Spleen (tissue), 11 donors: Measurements from ENCODE around the gene FAM53B. TPM values are rescaled to one million over a fixed set of nuclear protein-coding genes. Genes with fewer than 3 reads are reported as not detected.

Experiments
- DNase-seq: peaks from one replicate; pipeline ENCODE4 v3.0.0-alpha.2; 2020
- H3K27ac ChIP-seq, 8 donors: fragments of 200-600 bp; sonication (generic) in 7 of 8; 1 replicate in 4 of 8; 2 replicates in 4 of 8; pipeline versions ENCODE4 v1.5.0 to v1.8.0; 2016 to 2021; ENCODE audit warnings: inconsistent platforms in 4 of 8, mild to moderate bottlenecking in 4 of 8, moderate library complexity in 1 of 8
- H3K27me3 ChIP-seq, 7 donors: fragments of 200-600 bp; sonication (generic) in 6 of 7; replicated peaks in 1 of 7; 1 replicate in 4 of 7; 2 replicates in 3 of 7; pipeline versions ENCODE4 v1.5.0 to v1.8.0; 2016 to 2021; ENCODE audit warnings: inconsistent platforms in 3 of 7, mild to moderate bottlenecking in 1 of 7
- H3K36me3 ChIP-seq, 6 donors: fragments of 200-600 bp; sonication (generic) in 5 of 6; 1 replicate in 4 of 6; 2 replicates in 2 of 6; pipeline versions ENCODE4 v1.5.0 to v1.8.0; 2016 to 2021; ENCODE audit warnings: inconsistent platforms in 2 of 6
- H3K4me1 ChIP-seq, 6 donors: fragments of 200-600 bp; sonication (generic) in 5 of 6; 1 replicate in 3 of 6; 2 replicates in 3 of 6; pipeline versions ENCODE4 v1.5.0 to v1.8.0; 2016 to 2021; ENCODE audit warnings: inconsistent platforms in 3 of 6
- H3K4me3 ChIP-seq, 8 donors: fragments of 200-600 bp; sonication (generic) in 7 of 8; 1 replicate in 4 of 8; 2 replicates in 4 of 8; pipeline versions ENCODE4 v1.5.0 to v1.8.0; 2016 to 2021; ENCODE audit warnings: inconsistent platforms in 4 of 8, mild to moderate bottlenecking in 4 of 8, moderate library complexity in 2 of 8
- H3K9me3 ChIP-seq, 8 donors: fragments of 200-600 bp; sonication (generic) in 7 of 8; 1 replicate in 4 of 8; 2 replicates in 4 of 8; pipeline versions ENCODE4 v1.5.0 to v1.8.0; 2016 to 2021; ENCODE audit warnings: inconsistent platforms in 4 of 8
- CTCF ChIP-seq, 11 experiments: fragments of 200-600 bp in 7 of 11; fragments of 450-650 bp in 4 of 11; sonication (generic) in 4 of 11; IDR thresholded peaks in 8 of 11; conservative IDR thresholded peaks in 3 of 11; 1 replicate in 7 of 11; 2 replicates in 4 of 11; pipeline versions ENCODE4 v1.4.0 to v1.8.0; 2016 to 2021; ENCODE audit warnings: antibody characterized with exemption in 11 of 11, inconsistent platforms in 4 of 11, mild to moderate bottlenecking in 1 of 11
- POLR2A ChIP-seq, 3 donors: fragments of 450-650 bp; IDR thresholded peaks; one replicate each; pipeline ENCODE4 v1.5.1; 2017; ENCODE audit warnings: antibody characterized with exemption in 3 of 3, mild to moderate bottlenecking in 1 of 3
- POLR2AphosphoS5 ChIP-seq, 3 donors: sonication (generic); formaldehyde crosslinking; IDR thresholded peaks; one replicate each; pipeline ENCODE4 v1.5.1; 2017; ENCODE audit warnings: antibody characterized with exemption in 3 of 3
- WGBS, 5 donors: extraction: QIAGEN DNeasy Blood & Tissue Kit in 3 of 5; methylation state at CpG; one replicate each; pipeline versions ENCODE4 v1.1.5 to v1.1.7; 2013 to 2018; 5-methylcytosine and 5-hydroxymethylcytosine counted together
- intact Hi-C: fragments of 100-400 bp; cut with DNase I; formaldehyde crosslinking; loops from one replicate; pipeline ENCODE4 v1.15.0; 2023; ENCODE audit warnings: low total_unique reads
- polyA plus RNA-seq, 3 donors: library from polyadenylated mRNA; stranded (reverse); fragments of 200-250 nt; gene quantifications; one replicate each; pipeline ENCODE4 v1.2.1, GENCODE V29; 2013
- total RNA-seq, 7 donors: library from RNA; depleted of rRNA in 3 of 7; stranded (reverse); fragments of >200 nt in 3 of 7; fragmentation: NEBNext Ultra II Directional in 4 of 7; extraction: Animal tissue kit (Norgen Biotek cat#: 25700) in 4 of 7; gene quantifications; one replicate each; pipeline versions ENCODE4 v1.1.0 to v1.2.1, GENCODE V29; 2016 to 2021
- donor health status: healthy with polysubstance abuse.
- donor health status: DM: no; HTN: no; CAD: no; lungs with moderate emphysema.
- donor health status: DM: no; HTN: no; CAD: no.
- donor health status: Bipolar disorder and iron deficiency.
- donor health status: healthy.
- donor health status: DM: no; HTN: no; CAD: no.
- donor health status: DM: yes; HTN: yes; CAD: no.

The FAM53B gene
- total and polyA plus RNA-seq, 10 donors = 13.3 to 94.0 (median 56.2) TPM

DNA sequence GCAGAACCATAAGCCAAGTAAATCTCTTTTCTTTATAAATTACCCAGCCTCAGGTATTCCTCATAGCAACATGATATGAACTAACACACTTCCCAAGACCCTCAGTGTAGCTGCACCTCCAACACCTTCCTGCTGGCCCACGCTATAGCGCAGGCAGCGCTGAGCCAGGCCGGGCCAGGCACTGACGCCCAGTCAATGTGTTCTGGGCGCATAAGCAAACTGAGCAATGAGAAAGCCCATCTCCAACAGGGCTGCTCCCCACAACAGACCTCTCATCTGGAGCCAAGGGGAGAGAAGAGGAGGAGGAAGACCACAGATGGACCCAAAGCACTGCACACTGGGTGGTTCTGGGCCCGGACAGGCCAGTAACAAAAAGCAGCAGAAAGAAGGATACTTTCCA lies 40.8 kb downstream of the FAM53B start:
- DNase-seq = peak; percentile 72
- Histone ChIP-seq H3K4me3 (no peak overlapping the region), H3K9me3 (no peaks in the 10 kb centered on the region), H3K36me3 (peaks cover 0 to 62% (median 15%) of the 10 kb centered on the region in 6 donors), H3K27ac (peak overlapping the region; percentile 71 to 95 (median 86)), H3K4me1 (peaks cover 97 to 100% (median 100%) of the 10 kb centered on the region in 6 donors), H3K27me3 (no peaks in the 10 kb centered on the region)
- intact Hi-C loops = no loop called here
- TF ChIP-seq POLR2AphosphoS5 (IDR thresholded peaks at IDR 0.05) (no peak), CTCF (IDR thresholded peaks at IDR 0.05 in 8 of 11, conservative IDR thresholded peaks at IDR 0.05 in 3 of 11) (no peak), POLR2A (IDR thresholded peaks at IDR 0.05) (no peak)
- WGBS, 5 donors = 74 to 91% (median 88%) methylated on average over 7 of the region's 7 CpGs

DNA sequence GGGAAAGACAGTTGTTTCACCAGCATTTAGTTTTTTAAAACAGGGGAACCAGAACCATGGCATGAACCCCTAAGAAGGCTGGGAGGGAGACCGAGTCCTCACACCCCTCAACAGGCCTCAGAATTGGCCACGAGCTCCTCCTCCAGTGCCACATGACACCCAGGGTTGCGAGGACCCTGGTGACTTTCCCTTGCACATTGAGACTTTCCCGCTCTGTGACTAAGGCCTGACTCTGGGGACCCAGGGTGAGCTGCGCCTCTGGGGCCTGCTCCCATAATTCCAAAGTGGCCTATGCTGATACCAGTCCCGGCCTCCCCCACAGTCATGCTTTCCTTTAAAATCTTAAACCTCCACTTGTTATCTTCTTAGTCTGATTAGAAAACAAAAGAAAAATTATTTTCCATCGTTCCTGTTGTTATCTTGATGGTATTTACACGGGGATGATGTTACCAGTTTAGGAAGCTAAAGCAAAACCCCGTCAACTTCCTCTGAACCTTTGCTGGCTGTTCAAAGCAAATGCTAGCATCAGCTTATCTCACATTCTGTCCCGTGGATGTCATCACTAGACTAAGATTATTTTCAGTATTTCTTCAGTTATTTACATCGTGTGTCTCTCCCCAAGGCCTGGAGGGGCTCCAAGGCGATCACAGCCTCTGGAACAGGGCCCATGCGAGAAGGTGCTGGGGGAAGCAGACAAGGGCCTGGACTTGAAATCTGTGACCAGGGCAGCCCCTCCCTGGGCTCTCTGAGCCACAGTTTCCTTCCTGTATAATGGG lies 42.1 kb downstream of the FAM53B start:
- H3K4me3 ChIP-seq = peak overlapping the region in 1 of 8 donors; percentile 16
- TF ChIP-seq POLR2AphosphoS5 (IDR thresholded peaks at IDR 0.05) (peak in 2 of 3 donors; percentile 46 to 52), POLR2A (IDR thresholded peaks at IDR 0.05) (no peak), CTCF (IDR thresholded peaks at IDR 0.05 in 8 of 11, conservative IDR thresholded peaks at IDR 0.05 in 3 of 11) (no peak)
- WGBS, 5 donors = 32 to 38% (median 35%) methylated on average over 13 of the region's 13 CpGs
- peak; percentile 68 for DNase-seq
- H3K27ac ChIP-seq = peak overlapping the region; percentile 74 to 95 (median 88)
- H3K27me3 ChIP-seq = no peaks in the 10 kb centered on the region
- H3K36me3 ChIP-seq = peaks cover 0 to 66% (median 15%) of the 10 kb centered on the region in 6 donors
- intact Hi-C loops = no loop called here
- no peaks in the 10 kb centered on the region for H3K9me3 ChIP-seq
- peaks cover 97 to 100% (median 100%) of the 10 kb centered on the region in 6 donors for H3K4me1 ChIP-seq

DNA sequence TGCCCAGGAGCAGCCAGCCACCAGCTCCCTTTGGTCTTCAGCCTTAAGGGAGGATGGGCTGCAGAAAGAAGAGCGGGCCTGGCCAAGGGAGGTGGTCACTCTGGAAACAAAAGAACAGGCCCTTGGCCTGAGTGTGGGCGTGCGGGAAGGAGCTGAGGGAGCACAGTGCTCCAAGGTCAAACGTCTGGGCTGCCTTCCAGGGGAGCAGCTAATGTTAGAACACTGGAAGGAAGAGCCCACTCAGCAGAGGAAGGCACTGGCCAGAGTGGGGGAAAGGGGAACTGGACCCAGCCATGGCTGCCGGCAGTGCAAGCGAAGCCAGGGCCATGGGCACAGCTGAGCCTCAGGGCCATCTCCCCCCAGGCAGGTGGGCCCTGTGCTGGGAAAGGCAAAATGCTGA lies 42.7 kb downstream of the FAM53B start:
- DNase-seq = peak; percentile 91
- Histone ChIP-seq H3K9me3 (no peaks in the 10 kb centered on the region), H3K27ac (peak overlapping the region; percentile 74 to 95 (median 88)), H3K4me1 (peaks cover 94 to 100% (median 100%) of the 10 kb centered on the region in 6 donors), H3K36me3 (peaks cover 0 to 63% (median 13%) of the 10 kb centered on the region in 6 donors), H3K27me3 (no peaks in the 10 kb centered on the region), H3K4me3 (peak overlapping the region in 1 of 8 donors; percentile 16)
- intact Hi-C loops = no loop called here
- WGBS, 5 donors = 33 to 60% (median 38%) methylated on average over 6 of the region's 6 CpGs
- TF ChIP-seq POLR2AphosphoS5 (IDR thresholded peaks at IDR 0.05) = peak; percentile 82 to 88 (median 85)
- no peak for TF ChIP-seq POLR2A (IDR thresholded peaks at IDR 0.05)

DNA sequence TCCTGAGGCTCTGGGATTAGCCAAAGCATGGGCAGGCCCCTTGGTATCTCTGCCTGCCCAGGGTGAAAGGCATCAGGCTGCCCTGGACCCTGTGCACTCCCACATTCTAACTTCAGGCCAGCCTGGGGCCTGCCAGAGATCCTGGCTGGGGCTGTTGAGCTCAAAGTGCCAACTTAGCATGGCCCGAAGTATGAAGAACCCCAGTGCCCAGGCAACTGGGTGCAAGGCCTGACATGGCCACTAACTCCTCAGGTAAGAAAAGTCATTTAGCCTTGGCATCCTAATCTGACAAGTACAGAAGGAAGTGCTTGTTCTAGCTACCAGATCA lies 43.2 kb downstream of the FAM53B start:
- WGBS, 5 donors = 67 to 83% (median 80%) methylated on average over 1 of the region's 1 CpG
- Histone ChIP-seq H3K4me1 (peaks cover 89 to 100% (median 100%) of the 10 kb centered on the region in 6 donors), H3K27ac (peak overlapping the region; percentile 74 to 95 (median 88)), H3K9me3 (no peaks in the 10 kb centered on the region), H3K27me3 (no peaks in the 10 kb centered on the region), H3K36me3 (peaks cover 0 to 63% (median 10%) of the 10 kb centered on the region in 6 donors), H3K4me3 (peak overlapping the region in 1 of 8 donors; percentile 16)
- DNase-seq = peak; percentile 64
- intact Hi-C loops = no loop called here
- TF ChIP-seq CTCF (IDR thresholded peaks at IDR 0.05 in 8 of 11, conservative IDR thresholded peaks at IDR 0.05 in 3 of 11) (no peak), POLR2A (IDR thresholded peaks at IDR 0.05) (no peak), POLR2AphosphoS5 (IDR thresholded peaks at IDR 0.05) (no peak)
